Measurements from ENCODE around the gene CTIF.

Gene CTIF

DNA sequence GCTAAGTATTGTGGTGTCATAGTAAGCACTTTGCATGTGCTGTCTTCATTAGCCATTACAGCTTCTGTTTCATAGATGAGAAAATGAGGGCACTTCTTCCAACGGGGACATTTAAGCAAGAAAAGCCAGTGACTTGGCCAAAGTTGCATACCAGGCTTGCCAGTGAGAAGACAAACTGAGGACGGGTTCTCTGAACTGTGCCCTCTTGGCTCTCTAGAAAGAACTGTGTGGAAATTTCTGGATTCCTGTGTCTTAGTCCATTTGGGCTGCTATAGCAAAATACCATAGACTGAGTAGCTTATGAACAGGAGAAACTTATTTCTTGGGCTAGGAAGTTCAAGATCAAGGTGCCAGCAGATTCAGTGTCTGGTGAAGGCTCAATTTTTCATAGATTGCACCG is 13.3 kb downstream of the CTIF start:
- DNase-seq (ENCODE audit: low read depth in 2 of 2), result no peak

DNA sequence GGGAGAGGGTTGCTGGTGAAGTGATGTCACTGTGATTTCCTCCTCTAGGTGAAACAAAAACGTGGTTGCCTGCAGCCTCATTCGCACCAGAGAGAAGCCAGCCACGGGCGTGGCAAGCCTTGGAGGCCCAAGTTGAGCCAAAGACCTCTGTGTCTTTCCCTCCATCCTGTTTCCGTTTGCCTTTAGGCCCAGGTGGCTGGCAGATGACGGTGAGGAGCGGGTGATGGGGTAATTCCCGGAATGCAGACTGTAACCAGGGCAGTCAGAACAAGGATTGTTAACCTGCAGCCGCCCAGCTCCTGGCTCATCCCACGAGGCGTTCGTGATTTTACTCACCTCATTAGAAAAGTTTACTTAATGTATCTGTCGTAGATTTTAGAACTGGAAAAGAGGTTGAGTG is 14.4 kb downstream of the CTIF start:
- no peak for DNase-seq (ENCODE audit: low read depth in 2 of 2)

- no peak for DNase-seq (ENCODE audit: low read depth in 2 of 2)
These were observed 16.0 kb downstream of the CTIF start for GRCh38 chr18:48554610-48555400.

GRCh38 chr18:48555465-48555995 is 16.7 kb downstream of the CTIF start:
- no peak for DNase-seq (ENCODE audit: low read depth in 2 of 2)

DNA sequence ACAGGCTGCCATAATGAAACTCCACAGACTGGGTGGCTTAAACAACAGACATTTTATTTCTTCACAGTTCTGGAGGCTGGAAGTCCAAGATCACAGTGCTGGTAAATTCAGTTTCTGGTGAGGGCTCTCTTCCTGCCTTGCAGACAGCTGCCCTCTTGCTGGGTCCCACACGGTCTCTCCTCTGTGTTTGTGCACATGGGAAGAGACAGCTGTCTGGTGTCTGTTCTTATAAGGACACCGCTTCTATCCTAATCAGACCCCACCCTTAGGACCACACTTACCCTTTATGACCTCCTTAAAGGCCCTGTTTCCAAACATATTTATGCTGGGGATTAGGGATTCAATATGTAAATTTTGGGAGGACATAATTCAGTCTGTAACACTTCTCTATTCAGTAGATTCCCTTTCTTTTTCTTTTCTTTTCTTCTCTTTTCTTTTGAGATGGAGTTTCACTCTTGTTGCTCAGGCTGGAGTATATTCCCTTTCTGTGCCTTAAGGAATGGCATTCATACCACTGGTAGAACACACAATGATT is 18.9 kb downstream of the CTIF start:
- no peak for DNase-seq (ENCODE audit: low read depth in 2 of 2)

DNA sequence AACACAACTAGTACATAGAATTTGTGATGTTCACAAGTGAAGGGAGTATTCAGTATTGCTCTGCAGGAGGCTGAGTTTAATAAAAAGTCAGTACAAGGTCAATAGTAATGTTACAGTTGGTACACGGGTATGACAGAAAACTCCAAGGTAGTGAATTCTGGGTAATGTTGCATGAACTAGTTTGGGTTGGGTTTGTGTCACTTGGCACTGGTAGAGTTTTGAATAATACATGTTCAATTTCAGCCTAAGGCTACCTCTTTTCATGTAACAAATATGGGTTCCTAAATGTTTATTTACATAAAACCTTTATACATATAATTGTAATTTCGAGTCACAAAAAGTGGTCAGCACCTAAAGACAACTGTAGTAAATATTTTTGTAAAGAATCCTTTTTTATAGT is 19.4 kb downstream of the CTIF start:
- DNase-seq (ENCODE audit: low read depth in 2 of 2), result no peak

- no peak for DNase-seq (ENCODE audit: low read depth in 2 of 2)
These were observed 21.7 kb downstream of the CTIF start for GRCh38 chr18:48560491-48560890.

- DNase-seq (ENCODE audit: low read depth in 2 of 2), result no peak
These were observed 23.2 kb downstream of the CTIF start for GRCh38 chr18:48562075-48562474.

- DNase-seq (ENCODE audit: low read depth in 2 of 2), result no peak
These were observed 24.2 kb downstream of the CTIF start for GRCh38 chr18:48563027-48563426.

GRCh38 chr18:48564139-48564538 is 25.3 kb downstream of the CTIF start:
- DNase-seq (ENCODE audit: low read depth in 2 of 2), result no peak

GRCh38 chr18:48565105-48565504 is 26.3 kb downstream of the CTIF start:
- no peak for DNase-seq (ENCODE audit: low read depth in 2 of 2)

DNA sequence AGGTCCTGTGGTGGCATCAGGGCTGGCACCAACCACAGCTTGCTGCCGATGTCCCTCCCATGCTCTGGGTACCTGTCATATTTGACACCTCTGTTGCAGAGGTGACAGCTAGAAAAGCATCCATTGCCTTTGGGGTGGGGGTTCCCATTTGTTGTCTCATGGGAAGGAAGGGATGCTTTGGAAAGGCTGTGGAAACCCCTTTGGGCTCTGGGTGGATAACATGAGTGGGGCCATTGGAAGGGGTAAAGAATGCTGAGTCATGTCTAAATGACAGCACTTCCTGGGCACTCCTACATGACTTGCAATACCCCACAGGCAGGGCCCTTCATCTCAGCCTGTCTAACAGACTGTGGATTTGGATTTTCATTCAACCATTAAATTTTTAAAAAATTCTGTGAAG is 27.8 kb downstream of the CTIF start:
- DNase-seq (ENCODE audit: low read depth in 2 of 2), result no peak

DNA sequence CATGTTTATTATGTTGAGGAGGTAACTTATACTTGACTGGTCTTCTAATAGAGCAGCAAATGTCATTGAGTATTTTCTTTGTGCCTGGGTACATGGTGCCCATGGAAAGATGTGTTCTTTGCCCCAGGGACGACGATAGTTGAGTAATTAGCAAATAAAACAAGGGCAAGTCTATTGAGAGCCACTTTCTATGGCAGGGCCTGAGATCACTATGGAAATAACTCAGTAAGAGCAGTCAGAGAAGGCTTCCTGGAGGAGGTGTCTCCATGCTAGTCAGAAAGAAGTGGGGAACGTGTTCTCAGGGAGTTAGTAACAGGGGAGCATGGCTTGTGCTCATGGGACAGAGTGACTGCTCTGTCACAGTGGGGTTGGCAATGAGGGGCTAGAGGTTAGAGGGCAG is 28.6 kb downstream of the CTIF start:
- DNase-seq (ENCODE audit: low read depth in 2 of 2), result no peak

GRCh38 chr18:48569139-48569914 is 30.5 kb downstream of the CTIF start:
- DNase-seq (ENCODE audit: low read depth in 2 of 2), result no peak

DNA sequence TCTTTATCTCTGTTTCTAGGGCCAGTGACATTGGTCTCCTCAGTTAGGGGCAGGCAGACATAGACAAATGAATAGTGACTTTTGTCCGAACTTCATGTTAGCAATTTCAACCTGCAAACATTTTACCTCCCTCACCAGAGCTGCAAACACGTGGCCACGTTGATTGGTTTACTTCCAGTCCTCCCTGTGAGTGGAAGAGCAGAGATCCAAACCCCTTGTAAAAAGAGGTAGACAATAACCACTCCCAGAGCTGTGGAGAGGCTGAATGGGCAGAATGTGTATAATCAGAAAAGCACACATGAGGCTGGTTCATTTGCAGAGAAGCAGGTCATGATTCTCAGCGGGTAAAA is 31.1 kb downstream of the CTIF start:
- no peak for DNase-seq (ENCODE audit: low read depth in 2 of 2)

- DNase-seq (ENCODE audit: low read depth in 2 of 2), result no peak
These were observed 31.5 kb downstream of the CTIF start for GRCh38 chr18:48570313-48570712.

- DNase-seq (ENCODE audit: low read depth in 2 of 2), result no peak
These were observed 33.0 kb downstream of the CTIF start for GRCh38 chr18:48571639-48572384.

- no peak for DNase-seq (ENCODE audit: low read depth in 2 of 2)
These were observed 33.7 kb downstream of the CTIF start for GRCh38 chr18:48572402-48573126.

GRCh38 chr18:48573632-48574283 is 34.9 kb downstream of the CTIF start:
- DNase-seq (ENCODE audit: low read depth in 2 of 2), result no peak

DNA sequence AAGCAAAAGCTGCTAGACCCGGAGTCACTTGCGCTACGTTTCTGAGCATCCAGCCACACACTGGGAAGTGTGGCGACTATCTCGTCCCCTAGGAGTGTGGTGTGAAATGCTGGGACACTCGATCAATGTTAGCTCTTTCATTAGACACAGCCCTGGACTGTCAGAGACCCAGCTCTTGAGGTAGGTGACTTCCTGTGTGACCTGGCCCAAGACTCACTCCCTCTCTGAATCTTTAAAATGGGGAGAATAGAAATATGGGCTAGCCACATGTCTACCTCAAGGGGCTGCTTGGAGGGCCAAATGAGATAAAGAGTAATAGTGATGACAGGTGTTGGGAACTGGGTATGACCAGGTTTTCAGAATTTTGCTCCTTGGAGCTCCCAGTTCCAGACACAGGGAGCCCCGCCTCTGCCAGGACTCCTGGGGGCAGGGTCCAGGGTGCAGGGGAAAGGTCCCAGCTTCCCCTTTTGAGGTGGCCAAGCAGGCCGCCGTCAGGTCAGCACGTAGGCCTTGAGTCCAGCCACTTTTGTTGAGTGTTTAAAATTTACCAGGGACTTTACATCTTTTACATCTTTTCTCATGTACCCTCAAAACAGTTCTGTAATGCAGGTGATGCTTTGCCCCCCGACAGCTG is 36.0 kb downstream of the CTIF start:
- DNase-seq (ENCODE audit: low read depth in 2 of 2), result no peak

- DNase-seq (ENCODE audit: low read depth in 2 of 2), result no peak
These were observed 36.4 kb downstream of the CTIF start for GRCh38 chr18:48575301-48575657.

All from stimulated activated CD8-positive, alpha-beta memory T cell treated with anti-CD3 and anti-CD28 coated beads, Interleukin-2, amount 100 ng/mL, for 1 hour (primary cell).